Measurements from ENCODE around the gene RTEL1.

DNA sequence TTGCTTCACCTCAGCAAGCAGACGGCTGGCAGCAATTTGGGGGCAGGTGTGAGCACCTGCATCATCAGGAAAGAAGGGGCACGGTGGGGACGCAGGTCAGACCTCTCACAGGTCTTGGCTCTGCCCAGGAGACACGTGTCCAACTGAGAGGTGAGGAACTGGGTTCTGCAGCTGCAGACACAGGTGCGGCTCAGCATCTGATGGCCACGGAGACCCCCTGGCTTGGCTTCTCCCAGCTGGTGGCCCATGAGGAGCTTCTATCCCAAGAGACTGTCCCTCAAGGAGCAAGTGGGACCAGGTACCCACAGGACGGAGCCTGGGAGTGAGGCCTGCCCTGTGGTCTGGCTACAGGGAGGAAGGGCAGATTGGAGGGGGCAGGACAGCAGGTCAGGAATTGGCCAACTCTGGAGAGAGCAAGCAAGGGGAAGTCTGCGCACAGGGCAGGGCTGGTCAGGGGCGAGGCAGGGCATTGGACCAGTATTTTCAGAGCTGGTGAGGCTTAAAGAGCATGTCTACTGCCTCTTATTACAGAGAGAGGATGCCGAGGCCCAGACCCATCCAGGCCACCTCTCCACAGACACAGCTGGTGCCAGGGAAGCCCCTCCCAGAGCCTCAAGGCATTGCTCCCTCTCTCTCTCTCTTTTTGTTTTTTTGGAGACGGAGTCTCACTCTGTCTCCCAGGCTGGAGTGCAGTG is 9.1 kb upstream of the RTEL1 start:
- TF ChIP-seq CTCF (IDR thresholded peaks at IDR 0.05) (no peak), EZH2 (IDR thresholded peaks at IDR 0.05; ENCODE audit: borderline replicate concordance, insufficient read depth, low read depth, low read length, poor library complexity, severe bottlenecking) (no peak)
